ENCODE data around the gene SP140. TPM values are rescaled to one million over a fixed set of nuclear protein-coding genes. Genes with fewer than 3 reads are reported as not detected.
A peak's percentile ranks its signal among the peaks of the same experiment; 100 is the strongest.
"Not testable (repeated sequence)": the region's sequence is repeated elsewhere in the genome, so short reads cannot be mapped to it uniquely, and the experiment has no call there.

Gene SP140
- total and polyA plus RNA-seq, 4 donors, result 0.99 to 1.6 (median 1.3) TPM

DNA sequence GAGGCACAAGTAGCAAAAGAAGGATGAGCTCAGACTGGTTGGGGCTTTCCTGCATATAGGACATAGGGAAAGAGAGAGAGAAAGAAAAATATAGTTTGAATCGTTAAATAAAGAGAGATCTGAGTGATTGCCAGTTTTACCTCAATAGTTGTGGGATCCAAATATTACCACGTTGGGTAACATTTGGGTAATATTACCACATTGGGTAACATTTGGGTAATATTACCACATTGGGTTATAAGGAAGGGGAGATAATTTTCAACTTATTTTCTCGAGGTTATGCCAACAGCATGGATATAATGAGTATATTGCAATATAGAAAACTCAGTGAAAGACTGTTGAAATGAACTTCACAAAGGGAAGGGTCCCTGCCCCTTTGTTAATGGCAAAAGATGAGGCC, 20.7 kb downstream of the SP140 start:
- Histone ChIP-seq H3K27me3 (ENCODE audit: control insufficient read depth, insufficient read depth, low read length) (no peaks in the 10 kb centered on the region), H3K36me3 (ENCODE audit: control insufficient read depth, insufficient read depth, low read length) (no peaks in the 10 kb centered on the region), H3K27ac (ENCODE audit: low read depth, low read length) (no peak overlapping the region), H3K9me3 (ENCODE audit: control insufficient read depth, insufficient read depth, low read length) (no peaks in the 10 kb centered on the region), H3K4me3 (ENCODE audit: low read depth, low read length) (no peak overlapping the region), H3K4me1 (ENCODE audit: control insufficient read depth, insufficient read depth, low read length) (no peaks in the 10 kb centered on the region)
- 94% methylated on average over 2 of the region's 3 CpGs for WGBS (ENCODE audit: insufficient coverage)
- no peak for DNase-seq (ENCODE audit: low read depth in 4 of 6, low spot score in 6 of 6)

DNA sequence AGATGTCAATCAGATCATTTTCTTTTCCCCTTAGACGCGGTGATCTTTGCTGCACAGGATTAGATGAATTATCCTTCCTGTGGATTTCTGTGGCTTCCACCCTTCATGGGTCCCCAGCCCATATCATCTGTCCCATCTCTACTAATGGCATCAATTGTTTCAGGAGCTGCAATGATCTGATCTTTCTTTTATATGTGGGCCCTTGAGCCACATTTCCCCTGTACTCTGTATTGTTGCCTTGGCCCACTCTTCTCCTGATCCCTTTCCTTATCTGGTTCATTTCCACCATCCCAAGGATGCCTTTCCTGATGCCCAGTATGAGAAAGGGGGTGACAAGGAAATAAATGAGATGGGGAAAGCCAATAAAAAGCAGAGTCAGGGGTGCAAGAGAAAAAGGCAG, 24.7 kb downstream of the SP140 start:
- Histone ChIP-seq H3K27ac (ENCODE audit: low read depth, low read length) (no peak overlapping the region), H3K4me1 (ENCODE audit: control insufficient read depth, insufficient read depth, low read length) (no peaks in the 10 kb centered on the region), H3K4me3 (ENCODE audit: low read depth, low read length) (no peak overlapping the region), H3K9me3 (ENCODE audit: control insufficient read depth, insufficient read depth, low read length) (no peaks in the 10 kb centered on the region), H3K27me3 (ENCODE audit: control insufficient read depth, insufficient read depth, low read length) (no peaks in the 10 kb centered on the region), H3K36me3 (ENCODE audit: control insufficient read depth, insufficient read depth, low read length) (no peaks in the 10 kb centered on the region)
- no peak for DNase-seq (ENCODE audit: low read depth in 4 of 6, low spot score in 6 of 6)
- WGBS (ENCODE audit: insufficient coverage), result 100% methylated on average over 2 of the region's 2 CpGs

DNA sequence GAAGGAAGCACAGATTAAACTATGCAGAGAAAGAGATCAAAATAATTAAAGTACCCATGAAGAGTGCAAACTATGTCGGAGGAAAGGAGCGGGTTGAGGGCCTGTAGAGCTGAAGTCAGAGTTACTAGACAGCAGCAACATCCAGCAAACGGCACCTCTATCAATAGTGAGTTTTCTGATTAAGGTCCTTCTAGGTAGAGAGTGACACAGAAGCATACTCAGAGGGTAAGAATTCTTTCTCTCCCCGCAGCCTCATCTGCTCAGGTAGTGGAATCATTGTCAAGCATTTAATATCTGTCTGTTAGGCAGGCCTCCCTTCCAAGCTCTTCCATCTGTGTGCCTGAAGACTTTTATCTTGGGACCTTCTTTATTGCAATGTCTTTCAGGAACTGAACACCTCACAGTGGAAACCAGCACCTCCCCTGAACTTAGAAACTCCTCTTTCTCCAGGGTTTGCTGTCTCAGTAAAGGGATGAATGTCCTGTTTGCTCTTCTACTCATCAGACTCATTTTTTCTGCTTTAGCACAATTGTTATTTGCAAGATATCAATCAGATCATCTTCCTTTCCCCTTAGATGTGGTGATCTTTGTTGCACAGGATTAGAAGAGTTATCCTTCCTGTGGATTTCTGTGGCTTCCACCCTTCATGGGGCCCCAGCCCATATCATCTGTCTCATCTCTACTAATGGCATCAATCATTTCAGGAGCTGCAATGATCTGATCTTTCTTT, 28.8 kb downstream of the SP140 start:
- no peaks in the 10 kb centered on the region for H3K4me1 ChIP-seq (ENCODE audit: control insufficient read depth, insufficient read depth, low read length)
- H3K27me3 ChIP-seq (ENCODE audit: control insufficient read depth, insufficient read depth, low read length), result no peaks in the 10 kb centered on the region
- H3K27ac ChIP-seq (ENCODE audit: low read depth, low read length), result no peak overlapping the region
- no peak overlapping the region for H3K4me3 ChIP-seq (ENCODE audit: low read depth, low read length)
- peaks cover 1% of the 10 kb centered on the region for H3K9me3 ChIP-seq (ENCODE audit: control insufficient read depth, insufficient read depth, low read length)
- no peak for DNase-seq (ENCODE audit: low read depth in 4 of 6, low spot score in 6 of 6)
- WGBS (ENCODE audit: insufficient coverage), result no CpG with 5 or more reads among the region's 4 CpGs
- no peaks in the 10 kb centered on the region for H3K36me3 ChIP-seq (ENCODE audit: control insufficient read depth, insufficient read depth, low read length)

DNA sequence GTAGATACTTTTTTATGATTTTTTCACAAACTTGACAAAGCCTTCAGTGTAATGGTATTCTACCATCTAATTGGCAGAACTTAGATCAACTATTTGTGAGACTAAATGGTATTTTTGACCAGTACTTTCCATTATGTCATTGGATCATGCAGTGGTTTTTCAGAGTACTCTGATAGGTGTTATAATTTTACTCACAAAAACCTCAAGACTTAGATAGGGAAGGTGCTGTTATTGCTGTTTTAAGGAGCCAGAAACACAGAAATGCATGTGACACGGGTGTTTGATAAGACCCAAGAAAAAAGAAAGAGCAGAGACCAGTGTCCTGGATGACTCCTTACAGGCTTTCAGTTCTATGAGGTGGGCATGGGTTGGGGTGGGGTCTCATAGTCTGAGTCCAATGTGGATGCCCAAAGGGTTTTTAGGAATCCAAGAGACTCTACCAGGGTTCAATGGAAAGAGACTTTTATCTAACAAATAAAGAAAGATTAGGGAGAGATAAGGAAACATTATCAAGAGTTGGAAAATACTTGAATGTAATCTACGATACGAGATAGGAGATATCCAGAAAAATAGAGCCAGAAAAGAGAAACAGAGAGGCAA, 31.3 kb downstream of the SP140 start:
- Histone ChIP-seq H3K27me3 (ENCODE audit: control insufficient read depth, insufficient read depth, low read length) (no peaks in the 10 kb centered on the region), H3K36me3 (ENCODE audit: control insufficient read depth, insufficient read depth, low read length) (no peaks in the 10 kb centered on the region), H3K9me3 (ENCODE audit: control insufficient read depth, insufficient read depth, low read length) (peaks cover 1% of the 10 kb centered on the region), H3K27ac (ENCODE audit: low read depth, low read length) (no peak overlapping the region), H3K4me1 (ENCODE audit: control insufficient read depth, insufficient read depth, low read length) (no peaks in the 10 kb centered on the region), H3K4me3 (ENCODE audit: low read depth, low read length) (no peak overlapping the region)
- WGBS (ENCODE audit: insufficient coverage), result 88% methylated on average over 3 of the region's 3 CpGs
- no peak for DNase-seq (ENCODE audit: low read depth in 4 of 6, low spot score in 6 of 6)

DNA sequence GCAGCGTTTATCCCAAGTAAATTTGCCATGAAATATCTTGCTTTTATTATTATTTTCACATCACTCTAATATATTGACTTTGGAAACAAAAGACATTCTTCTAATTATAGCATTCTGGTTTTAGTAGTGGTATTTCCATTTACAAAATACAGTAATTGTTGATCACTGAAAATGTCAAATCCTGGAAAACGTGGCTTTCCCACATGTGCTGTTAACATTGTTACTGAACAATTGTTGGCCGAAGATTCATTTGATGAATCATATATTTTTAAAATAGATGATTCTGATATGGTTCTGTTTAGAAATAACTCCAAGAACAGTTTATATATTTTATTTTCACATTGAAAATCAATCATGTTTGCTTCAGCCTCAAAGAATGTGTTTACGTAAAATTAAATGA, 32.9 kb downstream of the SP140 start:
- Histone ChIP-seq H3K9me3 (ENCODE audit: control insufficient read depth, insufficient read depth, low read length) (peaks cover 1% of the 10 kb centered on the region), H3K27me3 (ENCODE audit: control insufficient read depth, insufficient read depth, low read length) (no peaks in the 10 kb centered on the region), H3K27ac (ENCODE audit: low read depth, low read length) (no peak overlapping the region), H3K4me1 (ENCODE audit: control insufficient read depth, insufficient read depth, low read length) (no peaks in the 10 kb centered on the region), H3K36me3 (ENCODE audit: control insufficient read depth, insufficient read depth, low read length) (no peaks in the 10 kb centered on the region), H3K4me3 (ENCODE audit: low read depth, low read length) (no peak overlapping the region)
- WGBS (ENCODE audit: insufficient coverage), result 100% methylated on average over 1 of the region's 4 CpGs
- DNase-seq (ENCODE audit: low read depth in 4 of 6, low spot score in 6 of 6), result no peak

DNA sequence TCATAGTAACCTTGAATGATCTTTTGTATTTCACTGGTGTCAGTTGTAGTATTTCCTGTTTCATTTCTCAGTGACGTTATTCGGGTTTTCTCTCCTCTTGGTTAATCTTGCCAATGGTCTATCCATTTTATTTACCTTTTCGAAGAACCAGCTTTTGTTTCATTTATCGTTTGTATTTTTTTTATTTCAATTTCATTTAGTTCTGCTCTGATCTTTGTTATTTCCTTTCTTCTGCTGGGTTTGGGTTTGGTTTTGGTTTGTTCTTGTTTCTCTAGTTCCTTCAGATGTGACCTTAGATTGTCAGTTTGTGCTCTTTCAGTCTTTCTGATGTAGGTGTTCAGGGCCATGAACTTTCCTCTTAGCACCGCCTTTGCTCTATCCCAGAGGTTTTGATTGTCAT, 36.7 kb downstream of the SP140 start:
- no CpG with 5 or more reads among the region's 5 CpGs for WGBS (ENCODE audit: insufficient coverage)
- peaks cover 1% of the 10 kb centered on the region for H3K9me3 ChIP-seq (ENCODE audit: control insufficient read depth, insufficient read depth, low read length)
- DNase-seq (ENCODE audit: low read depth in 4 of 6, low spot score in 6 of 6), result no peak

DNA sequence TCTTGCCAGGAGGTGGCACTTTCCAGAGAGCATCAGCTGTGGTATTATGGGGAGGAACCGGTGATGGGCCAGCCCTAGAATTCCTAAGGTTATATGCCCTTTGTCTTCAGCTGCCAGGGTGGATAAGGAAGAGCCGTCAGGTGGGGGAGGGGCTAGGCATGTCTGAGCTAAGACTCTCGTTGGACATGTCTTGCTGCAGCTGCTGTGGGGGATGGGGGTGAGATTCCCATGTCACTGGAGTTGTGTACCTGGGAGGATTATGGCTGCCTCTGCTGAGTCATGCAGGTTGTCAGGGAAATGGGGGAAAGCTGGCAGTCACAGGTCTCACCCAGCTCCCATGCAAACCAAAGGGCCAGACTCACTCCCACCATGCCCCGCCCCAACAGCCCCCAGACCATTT, 39.4 kb downstream of the SP140 start:
- H3K36me3 ChIP-seq (ENCODE audit: control insufficient read depth, insufficient read depth, low read length); H3K4me3 ChIP-seq (ENCODE audit: low read depth, low read length); H3K27ac ChIP-seq (ENCODE audit: low read depth, low read length); H3K27me3 ChIP-seq (ENCODE audit: control insufficient read depth, insufficient read depth, low read length); H3K9me3 ChIP-seq (ENCODE audit: control insufficient read depth, insufficient read depth, low read length); H3K4me1 ChIP-seq (ENCODE audit: control insufficient read depth, insufficient read depth, low read length); DNase-seq (ENCODE audit: low read depth in 4 of 6, low spot score in 6 of 6): not testable (repeated sequence)
- WGBS (ENCODE audit: insufficient coverage), result 65% methylated on average over 3 of the region's 4 CpGs

More for the DNA sequence above, 36.7 kb downstream of the SP140 start:
- Histone ChIP-seq H3K4me3 (ENCODE audit: low read depth, low read length) (no peak overlapping the region), H3K36me3 (ENCODE audit: control insufficient read depth, insufficient read depth, low read length) (no peaks in the 10 kb centered on the region), H3K4me1 (ENCODE audit: control insufficient read depth, insufficient read depth, low read length) (no peaks in the 10 kb centered on the region), H3K27ac (ENCODE audit: low read depth, low read length) (no peak overlapping the region), H3K27me3 (ENCODE audit: control insufficient read depth, insufficient read depth, low read length) (no peaks in the 10 kb centered on the region)

DNA sequence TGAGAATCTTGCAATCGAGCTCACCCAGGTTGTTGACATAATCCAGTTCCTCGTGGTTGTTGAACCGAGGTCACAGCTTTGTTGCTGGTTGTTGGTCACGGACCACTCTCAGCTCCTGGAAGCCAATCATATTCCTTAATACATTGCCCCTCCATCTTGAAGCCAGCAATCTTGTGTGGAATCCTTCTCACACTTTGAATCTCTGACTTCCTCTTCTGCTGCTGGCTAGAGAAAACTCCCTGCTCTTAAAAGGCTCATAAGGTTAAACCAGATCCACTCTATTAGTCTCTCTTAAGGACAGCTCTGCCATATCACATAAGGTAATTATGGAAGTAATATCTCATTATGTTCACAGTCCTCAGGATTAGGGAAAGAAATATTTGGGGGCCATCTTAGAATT, 41.1 kb downstream of the SP140 start:
- H3K36me3 ChIP-seq (ENCODE audit: control insufficient read depth, insufficient read depth, low read length), result no peaks in the 10 kb centered on the region
- H3K9me3 ChIP-seq (ENCODE audit: control insufficient read depth, insufficient read depth, low read length), result no peaks in the 10 kb centered on the region
- H3K27ac ChIP-seq (ENCODE audit: low read depth, low read length), result no peak overlapping the region
- no peak overlapping the region for H3K4me3 ChIP-seq (ENCODE audit: low read depth, low read length)
- no peak for DNase-seq (ENCODE audit: low read depth in 4 of 6, low spot score in 6 of 6)
- no peaks in the 10 kb centered on the region for H3K27me3 ChIP-seq (ENCODE audit: control insufficient read depth, insufficient read depth, low read length)
- WGBS (ENCODE audit: insufficient coverage), result 81% methylated on average over 4 of the region's 4 CpGs
- no peaks in the 10 kb centered on the region for H3K4me1 ChIP-seq (ENCODE audit: control insufficient read depth, insufficient read depth, low read length)

DNA sequence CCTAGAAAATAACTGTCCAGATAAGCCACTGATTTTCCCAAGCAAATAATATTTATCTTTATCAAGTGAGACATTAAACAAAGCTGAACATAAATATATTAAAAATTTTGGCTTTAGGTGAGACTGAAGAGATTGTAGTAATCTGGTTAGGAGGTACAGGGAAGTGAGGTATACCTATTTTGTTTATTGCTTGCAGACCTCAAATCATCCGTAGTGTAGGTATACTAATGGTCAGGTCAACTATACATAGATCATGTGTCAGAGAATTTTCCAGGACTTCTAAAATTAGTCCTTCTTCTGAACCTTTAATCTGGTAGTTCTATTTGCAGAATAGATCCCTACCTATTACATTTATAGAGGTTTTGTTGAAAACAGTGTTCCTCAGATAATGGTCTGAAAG, 41.5 kb downstream of the SP140 start:
- H3K9me3 ChIP-seq (ENCODE audit: control insufficient read depth, insufficient read depth, low read length), result no peaks in the 10 kb centered on the region
- no peak overlapping the region for H3K4me3 ChIP-seq (ENCODE audit: low read depth, low read length)
- no peaks in the 10 kb centered on the region for H3K4me1 ChIP-seq (ENCODE audit: control insufficient read depth, insufficient read depth, low read length)
- WGBS (ENCODE audit: insufficient coverage), result no CpG with 5 or more reads among the region's 1 CpG
- H3K36me3 ChIP-seq (ENCODE audit: control insufficient read depth, insufficient read depth, low read length), result no peaks in the 10 kb centered on the region
- H3K27me3 ChIP-seq (ENCODE audit: control insufficient read depth, insufficient read depth, low read length), result no peaks in the 10 kb centered on the region
- no peak for DNase-seq (ENCODE audit: low read depth in 4 of 6, low spot score in 6 of 6)
- no peak overlapping the region for H3K27ac ChIP-seq (ENCODE audit: low read depth, low read length)

DNA sequence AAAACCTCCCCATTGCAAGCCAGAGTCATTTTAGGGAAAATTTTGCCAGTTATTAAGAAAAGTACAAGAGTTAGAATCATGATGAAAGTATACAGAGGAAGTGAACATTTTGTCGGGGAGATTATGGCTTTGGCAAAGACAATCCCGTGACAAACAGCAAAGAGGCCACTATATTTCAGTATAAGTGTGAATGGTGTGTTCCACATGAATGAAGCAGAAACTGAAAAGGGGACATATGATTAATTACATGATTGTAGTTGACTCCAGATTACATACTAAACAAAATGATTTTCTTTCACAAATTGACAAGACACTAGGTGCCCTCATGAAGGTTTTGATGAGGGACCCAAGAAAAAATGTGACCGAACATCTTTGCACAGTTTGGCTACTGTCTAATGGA, 42.0 kb downstream of the SP140 start:
- no peaks in the 10 kb centered on the region for H3K9me3 ChIP-seq (ENCODE audit: control insufficient read depth, insufficient read depth, low read length)
- H3K36me3 ChIP-seq (ENCODE audit: control insufficient read depth, insufficient read depth, low read length), result no peaks in the 10 kb centered on the region
- no peaks in the 10 kb centered on the region for H3K27me3 ChIP-seq (ENCODE audit: control insufficient read depth, insufficient read depth, low read length)
- no peak overlapping the region for H3K4me3 ChIP-seq (ENCODE audit: low read depth, low read length)
- WGBS (ENCODE audit: insufficient coverage), result no CpG with 5 or more reads among the region's 3 CpGs
- H3K4me1 ChIP-seq (ENCODE audit: control insufficient read depth, insufficient read depth, low read length), result no peaks in the 10 kb centered on the region
- DNase-seq (ENCODE audit: low read depth in 4 of 6, low spot score in 6 of 6), result peak in 1 of 6 donors; percentile 3
- H3K27ac ChIP-seq (ENCODE audit: low read depth, low read length), result no peak overlapping the region
